HG03139 (cell line): Measurements from ENCODE around the gene GABRR2.
"Not testable (repeated sequence)": the region's sequence is repeated elsewhere in the genome, so short reads cannot be mapped to it uniquely, and the experiment has no call there.

ENCODE experiments used
- ATAC-seq: cut with Tn5 transposase; IDR thresholded peaks from one replicate; pipeline ENCODE4 v1.9.1; 2021; ENCODE audit not compliant: unreplicated experiment

Gene GABRR2

DNA sequence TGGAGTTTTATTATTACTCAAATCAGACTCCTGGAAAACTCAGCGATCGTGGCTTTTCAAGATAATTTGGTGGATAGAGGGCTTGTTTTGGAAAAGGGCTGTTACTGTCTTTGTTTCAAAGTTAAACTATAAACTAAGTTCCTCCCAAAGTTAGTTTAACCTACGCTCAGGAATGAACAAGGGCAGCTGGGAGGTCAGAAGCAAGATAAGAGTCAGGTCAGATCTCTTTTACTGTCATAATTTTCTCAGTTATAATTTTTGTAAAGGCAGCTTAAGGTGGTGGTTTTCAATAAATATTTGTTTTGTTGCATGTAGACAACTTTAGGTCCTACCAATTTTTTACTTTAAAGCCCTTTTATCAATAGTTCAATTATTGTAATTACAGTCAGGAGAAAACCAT, 9.2 kb upstream of the GABRR2 start:
- no peak for ATAC-seq

DNA sequence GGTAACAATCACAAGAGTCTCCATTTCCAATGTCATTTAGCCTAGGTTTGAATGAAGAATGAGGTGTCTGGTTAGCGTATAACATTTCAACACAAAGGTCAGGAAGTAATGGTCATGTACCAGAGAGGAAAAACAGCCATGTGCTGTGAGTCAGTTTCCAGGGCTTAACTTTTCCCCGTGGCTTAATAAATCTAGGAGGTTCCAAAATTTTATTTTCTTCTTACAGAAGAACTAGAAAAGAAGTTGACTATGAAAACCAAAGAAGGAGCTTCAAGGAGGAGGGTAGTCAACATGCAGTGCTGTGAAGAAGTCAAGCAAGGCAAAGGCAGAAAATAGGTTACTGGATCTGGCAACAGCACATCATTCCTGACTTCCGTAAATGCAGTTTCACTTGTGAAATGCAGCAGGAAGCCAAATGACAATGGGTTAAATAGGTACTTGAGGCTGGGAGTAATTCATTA, 8.4 kb upstream of the GABRR2 start:
- ATAC-seq = no peak

DNA sequence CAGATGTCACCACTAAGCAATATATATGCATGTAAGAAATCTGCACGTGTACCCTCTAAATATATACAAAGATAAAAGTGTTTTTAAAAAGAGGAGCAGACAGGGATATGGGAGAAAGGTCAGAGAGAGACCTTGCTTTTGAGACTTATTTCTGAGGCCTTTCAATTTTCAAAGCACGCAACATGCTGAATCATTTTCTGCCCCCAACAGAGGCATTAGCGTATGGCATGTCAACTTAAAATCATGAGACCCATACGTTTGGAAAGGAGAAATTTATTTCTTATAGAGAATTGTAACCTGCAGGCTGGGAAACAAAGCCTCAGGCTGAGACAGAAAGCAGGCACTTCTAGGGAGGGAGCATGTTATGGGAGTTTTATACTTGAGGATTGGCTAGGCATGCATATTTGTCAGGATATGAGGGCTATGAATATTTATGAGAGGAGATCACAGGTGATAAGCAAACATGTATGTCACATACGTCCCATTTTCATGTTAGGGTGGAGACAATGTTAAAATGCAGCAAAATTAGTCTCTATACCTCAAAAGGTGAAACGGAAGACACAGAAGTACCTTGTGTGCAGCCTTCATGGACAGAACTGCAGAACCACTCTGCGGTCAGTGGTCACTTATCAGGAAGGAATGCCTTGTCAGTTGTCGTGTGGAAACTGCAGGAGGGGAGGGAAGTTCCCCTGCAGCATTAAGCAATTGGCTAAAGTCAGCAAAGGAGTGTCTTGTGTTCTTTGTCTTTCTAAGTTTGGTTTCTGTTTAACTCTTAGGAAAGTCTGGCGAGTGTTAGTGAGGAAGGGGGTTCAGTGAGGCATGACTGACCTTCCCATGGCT, 6.3 kb upstream of the GABRR2 start:
- ATAC-seq = no peak

DNA sequence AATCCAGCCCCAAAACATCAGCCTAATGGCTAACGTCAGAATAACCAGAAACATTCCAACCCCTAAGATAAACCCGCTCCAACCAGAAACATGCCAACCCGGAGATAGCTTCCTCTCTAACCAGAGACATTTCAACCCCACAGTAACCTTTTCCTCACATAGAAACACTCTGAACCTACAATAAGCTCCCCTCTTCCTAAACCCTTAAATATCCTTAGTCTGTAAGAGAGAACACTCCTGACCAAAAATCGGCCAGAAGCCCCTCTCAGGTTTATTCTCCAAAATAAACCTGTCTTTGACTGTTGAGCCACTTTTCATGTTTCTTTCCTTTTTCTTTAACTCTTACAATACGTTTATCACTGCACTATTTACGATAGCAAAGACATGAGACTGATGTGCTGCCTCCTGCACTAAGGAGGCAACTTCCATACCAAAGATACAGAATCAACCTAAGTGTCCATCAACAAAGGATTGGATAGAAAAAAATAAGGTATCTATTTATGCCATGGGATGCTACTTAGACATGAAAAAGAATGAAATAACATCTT, 5.0 kb upstream of the GABRR2 start:
- ATAC-seq = no peak

GRCh38 chr6:89317067-89317466, 2.0 kb upstream of the GABRR2 start:
- no peak for ATAC-seq

- no peak for ATAC-seq
Measured at GRCh38 chr6:89314692-89315091, 407 bp downstream of the GABRR2 start.

DNA sequence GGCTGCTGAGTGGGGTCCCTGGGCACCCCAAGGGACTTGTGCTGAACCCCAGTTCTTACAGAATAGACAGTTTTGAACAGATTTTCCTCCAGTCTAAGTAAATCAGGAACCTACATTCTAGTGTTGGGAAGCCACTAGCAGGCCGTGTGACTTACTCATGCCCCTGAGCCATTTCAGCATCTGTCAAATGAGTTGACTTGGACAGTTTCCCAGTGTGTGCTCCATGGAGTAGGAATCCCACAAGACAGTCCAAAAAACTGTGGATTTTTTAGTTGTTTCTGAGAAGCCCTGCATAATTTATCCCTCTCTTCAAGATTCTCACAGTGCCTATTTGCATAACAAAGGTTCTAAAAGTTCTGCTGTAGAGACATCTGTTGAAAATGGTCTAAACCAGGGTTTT, 2.1 kb downstream of the GABRR2 start:
- ATAC-seq = no peak

GRCh38 chr6:89311853-89312531, 3.1 kb downstream of the GABRR2 start:
- ATAC-seq = no peak

GRCh38 chr6:89311530-89311852, 3.6 kb downstream of the GABRR2 start:
- ATAC-seq = no peak

GRCh38 chr6:89310929-89311328, 4.2 kb downstream of the GABRR2 start:
- ATAC-seq = no peak

- no peak for ATAC-seq
Measured at GRCh38 chr6:89308525-89309395, 6.3 kb downstream of the GABRR2 start.

DNA sequence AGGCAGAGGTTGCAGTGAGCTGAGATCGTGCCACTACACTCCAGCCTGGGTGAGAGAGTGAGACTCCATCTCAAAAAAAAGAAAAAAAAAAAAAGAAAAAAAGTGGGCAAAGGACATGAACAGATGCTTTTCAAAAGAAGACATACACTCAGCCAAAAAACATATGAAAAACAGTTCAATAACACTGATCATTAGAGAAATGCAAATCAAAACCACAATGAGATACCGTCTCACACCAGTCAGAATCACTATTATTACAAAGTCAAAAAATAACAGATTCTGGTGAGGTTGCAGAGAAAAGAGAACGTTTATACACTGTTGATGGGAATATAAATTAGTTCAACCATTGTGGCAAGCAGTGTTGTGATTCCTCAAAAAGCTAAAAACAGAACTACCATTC, 10.6 kb downstream of the GABRR2 start:
- not testable (repeated sequence) for ATAC-seq

GRCh38 chr6:89302936-89303335, 12.2 kb downstream of the GABRR2 start:
- ATAC-seq = no peak

DNA sequence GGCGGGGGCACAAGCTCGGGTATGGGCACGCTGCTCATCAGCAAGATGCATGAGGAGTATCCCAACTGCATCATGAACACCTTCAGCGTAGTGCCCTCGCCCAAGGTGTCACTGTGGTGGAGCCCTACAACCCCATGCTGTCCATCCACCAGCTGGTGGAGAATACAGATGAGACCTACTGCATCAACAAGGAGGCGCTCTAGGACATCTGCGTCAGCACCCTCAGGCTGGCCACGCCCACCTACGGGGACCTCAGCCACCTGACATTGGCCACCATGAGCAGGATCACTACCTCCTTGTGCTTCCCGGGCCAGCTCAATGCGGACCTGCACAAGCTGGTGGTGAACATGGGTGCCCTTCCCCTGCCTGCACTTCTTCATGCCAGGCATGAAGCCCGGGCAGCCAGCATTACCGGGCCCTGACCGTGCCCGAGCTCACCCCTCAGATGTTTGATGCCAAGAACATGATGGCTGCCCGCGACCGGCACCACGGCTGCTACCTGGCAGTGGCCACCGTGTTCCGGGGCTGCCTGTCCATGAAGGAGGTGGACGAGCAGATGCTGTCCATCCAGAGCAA, 12.8 kb downstream of the GABRR2 start:
- ATAC-seq = no peak

DNA sequence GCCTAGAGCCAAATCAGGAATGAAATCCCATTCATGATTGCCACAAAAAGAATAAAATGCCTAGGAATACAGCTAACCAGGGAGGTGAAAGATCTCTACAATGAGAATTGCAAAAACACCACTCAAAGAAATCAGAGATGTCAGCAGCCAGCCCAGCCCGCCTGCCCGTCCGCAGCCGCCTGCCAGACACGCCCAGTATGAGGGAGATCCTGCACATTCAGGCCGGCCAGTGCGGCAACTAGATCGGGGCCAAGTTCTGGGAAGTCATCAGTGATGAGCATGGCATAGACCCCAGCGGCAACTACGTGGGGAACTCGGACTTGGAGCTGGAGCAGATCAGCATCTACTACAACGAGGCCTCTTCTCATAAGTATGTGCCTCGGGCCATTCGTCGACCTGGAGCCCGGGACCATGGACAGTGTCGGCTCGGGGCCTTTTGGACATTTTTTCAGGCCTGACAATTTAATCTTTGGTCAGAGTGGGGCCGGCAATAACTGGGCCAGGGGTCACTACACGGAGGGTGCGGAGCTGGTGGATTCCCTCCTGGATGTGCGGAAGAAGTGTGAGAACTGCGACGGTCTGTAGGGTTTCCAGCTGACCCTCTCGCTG, 13.4 kb downstream of the GABRR2 start:
- no peak for ATAC-seq

- ATAC-seq = no peak
Measured at GRCh38 chr6:89299466-89299850, 15.6 kb downstream of the GABRR2 start.

GRCh38 chr6:89298680-89299465, 16.2 kb downstream of the GABRR2 start:
- no peak for ATAC-seq

- ATAC-seq = peak; percentile 93
Measured at GRCh38 chr6:89297695-89298351, 17.3 kb downstream of the GABRR2 start.

DNA sequence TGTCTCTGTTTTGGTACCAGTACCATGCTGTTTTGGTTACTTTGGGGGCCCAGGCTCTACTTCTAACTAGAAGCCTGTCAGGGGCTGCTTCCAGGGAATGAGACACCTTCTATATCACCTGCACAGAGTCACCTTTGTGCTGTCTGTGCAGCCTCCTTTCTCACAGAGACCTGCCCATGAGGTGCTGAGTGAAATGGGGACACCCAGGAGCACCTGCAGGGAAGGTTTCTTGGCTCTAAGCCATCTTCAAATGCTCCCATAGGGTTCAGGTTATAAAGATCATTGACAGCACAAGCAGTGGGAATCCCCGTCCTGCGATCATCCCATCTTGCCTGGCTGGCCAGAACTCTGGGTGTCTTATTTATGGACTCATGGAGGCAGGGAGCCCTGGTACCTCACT, 19.1 kb downstream of the GABRR2 start:
- no peak for ATAC-seq
